Body of pancreas (tissue), 4 donors: ENCODE results near the gene RAD54L. TPM values are rescaled to one million over a fixed set of nuclear protein-coding genes. Genes with fewer than 3 reads are reported as not detected.

Experiments used
- ATAC-seq: fragments of 150-250 bp; one replicate; pipeline ENCODE4 v1.9.1; 2016
- DNase-seq, 4 donors: peaks; one replicate each; pipeline ENCODE4 v3.0.0-alpha.2; 2019
- H3K27ac ChIP-seq, 4 donors: fragments of 200-600 bp; sonication (generic); 1 replicate in 3 of 4; 2 replicates in 1 of 4; pipeline versions ENCODE4 v1.5.1 to v1.6.1; 2016 to 2019; ENCODE audit warnings: mild to moderate bottlenecking in 1 of 4, mixed read lengths in 1 of 4, moderate library complexity in 1 of 4
- H3K27me3 ChIP-seq, 2 donors: fragments of 200-600 bp; sonication (generic); one replicate each; pipeline ENCODE4 v1.6.0; 2016; ENCODE audit warnings: mild to moderate bottlenecking in 1 of 2
- H3K36me3 ChIP-seq, 2 donors: fragments of 200-600 bp; sonication (generic); replicated peaks in 1 of 2; 2 replicates each; pipeline ENCODE4 v1.5.1; 2016; ENCODE audit warnings: low read depth in 2 of 2; ENCODE audit not compliant: insufficient read depth in 1 of 2
- H3K4me1 ChIP-seq: fragments of 200-600 bp; sonication (generic); one replicate; pipeline ENCODE4 v1.6.0; 2016
- H3K4me3 ChIP-seq, 2 donors: fragments of 200-600 bp; sonication (generic); 1 replicate in 1 of 2; 2 replicates in 1 of 2; pipeline ENCODE4 v1.5.1; 2016 to 2019
- H3K9me3 ChIP-seq, 3 donors: fragments of 200-600 bp; sonication (generic); 1 replicate in 2 of 3; 2 replicates in 1 of 3; pipeline ENCODE4 v1.5.1; 2016
- CTCF ChIP-seq, 7 experiments: fragments of 450-650 bp in 4 of 7; fragments of 200-600 bp in 3 of 7; sonication (generic) in 3 of 7; IDR thresholded peaks; one replicate each; pipeline ENCODE4 v1.5.1; 2016 to 2019; ENCODE audit warnings: antibody characterized with exemption in 7 of 7
- POLR2A ChIP-seq, 3 donors: fragments of 450-650 bp; IDR thresholded peaks; one replicate each; pipeline ENCODE4 v1.6.1; 2016; ENCODE audit warnings: antibody characterized with exemption in 3 of 3, mild to moderate bottlenecking in 2 of 3
- WGBS, 2 donors: methylation state at CpG; one replicate each; pipeline ENCODE4 v1.1.5; 2017; 5-methylcytosine and 5-hydroxymethylcytosine counted together
- intact Hi-C: fragments of 100-400 bp; cut with DNase I; formaldehyde crosslinking; loops from one replicate; pipeline ENCODE4 v1.15.1; 2023
- total RNA-seq, 2 donors: library from RNA; depleted of rRNA; stranded (reverse); fragments of >200 nt; gene quantifications; one replicate each; pipeline ENCODE4 v1.1.0, GENCODE V29; 2016

RAD54L gene
- total RNA-seq, 2 donors from 2014 or later: under 0.01 TPM; not detected in 1

GRCh38 chr1:46246548-46247435, 771 bp upstream of the RAD54L start:
- DNase-seq: no peak
- Histone ChIP-seq H3K36me3 (no peaks in the 10 kb centered on the region), H3K9me3 (no peaks in the 10 kb centered on the region), H3K27me3 (no peaks in the 10 kb centered on the region), H3K4me1 (peaks cover 12% of the 10 kb centered on the region), H3K4me3 (peak overlapping the region; percentile 31 to 37), H3K27ac (peak overlapping the region; percentile 33 to 85 (median 82))
- intact Hi-C loops: no loop called here
- TF ChIP-seq POLR2A (IDR thresholded peaks at IDR 0.05) (peak; percentile 19 to 70 (median 63)), CTCF (IDR thresholded peaks at IDR 0.05) (peak in 1 of 7 experiments; percentile 8)
- ATAC-seq: peak; percentile 92
- WGBS, 2 donors: 1 to 2% methylated on average over 26 to 34 of the region's 35 CpGs

GRCh38 chr1:46248122-46248920, 758 bp downstream of the RAD54L start:
- H3K36me3 ChIP-seq: no peaks in the 10 kb centered on the region
- no peak overlapping the region for H3K4me3 ChIP-seq
- no peak overlapping the region for H3K27ac ChIP-seq
- H3K4me1 ChIP-seq: peaks cover 12% of the 10 kb centered on the region
- intact Hi-C loops: no loop called here
- TF ChIP-seq POLR2A (IDR thresholded peaks at IDR 0.05) (no peak), CTCF (IDR thresholded peaks at IDR 0.05) (no peak)
- ATAC-seq: no peak
- H3K27me3 ChIP-seq: no peaks in the 10 kb centered on the region
- peak; percentile 10 to 42 (median 36) for DNase-seq
- no peaks in the 10 kb centered on the region for H3K9me3 ChIP-seq
- 7 to 9% methylated on average over 5 to 7 of the region's 7 CpGs for WGBS, 2 donors

GRCh38 chr1:46254668-46255067, 7.1 kb downstream of the RAD54L start:
- Histone ChIP-seq H3K27me3 (no peaks in the 10 kb centered on the region), H3K27ac (no peak overlapping the region), H3K9me3 (no peaks in the 10 kb centered on the region), H3K4me3 (no peak overlapping the region), H3K4me1 (no peaks in the 10 kb centered on the region), H3K36me3 (no peaks in the 10 kb centered on the region)
- WGBS, 2 donors: 92 to 93% methylated on average over 5 of the region's 5 CpGs
- intact Hi-C loops: no loop called here
- no peak for DNase-seq
- TF ChIP-seq POLR2A (IDR thresholded peaks at IDR 0.05) (no peak), CTCF (IDR thresholded peaks at IDR 0.05) (no peak)
- ATAC-seq: no peak

GRCh38 chr1:46256523-46256922, 9.0 kb downstream of the RAD54L start:
- intact Hi-C loops: no loop called here
- Histone ChIP-seq H3K4me3 (no peak overlapping the region), H3K27ac (no peak overlapping the region), H3K4me1 (no peaks in the 10 kb centered on the region), H3K36me3 (no peaks in the 10 kb centered on the region), H3K27me3 (no peaks in the 10 kb centered on the region), H3K9me3 (no peaks in the 10 kb centered on the region)
- WGBS, 2 donors: 87 to 92% methylated on average over 2 of the region's 2 CpGs
- TF ChIP-seq CTCF (IDR thresholded peaks at IDR 0.05): no peak
- no peak for TF ChIP-seq POLR2A (IDR thresholded peaks at IDR 0.05)
- DNase-seq (no peak), ATAC-seq (no peak)
